GM19395 (cell line): Measurements from ENCODE around the gene CCDC192.

ENCODE experiments used
- ATAC-seq: cut with Tn5 transposase; IDR thresholded peaks from one replicate; pipeline ENCODE4 v1.9.1; 2021; ENCODE audit warnings: mild to moderate bottlenecking, moderate library complexity; ENCODE audit not compliant: unreplicated experiment

Gene CCDC192

GRCh38 chr5:127943061-127943371, 239.8 kb downstream of the CCDC192 start:
- ATAC-seq: peak; percentile 72

- ATAC-seq: no peak
Observed at GRCh38 chr5:127944125-127944524, 240.9 kb downstream of the CCDC192 start.

- ATAC-seq: no peak
Observed at GRCh38 chr5:127947941-127948340, 244.8 kb downstream of the CCDC192 start.

- no peak for ATAC-seq
Observed at GRCh38 chr5:127950707-127951391, 247.7 kb downstream of the CCDC192 start.

GRCh38 chr5:127951791-127952190, 248.6 kb downstream of the CCDC192 start:
- no peak for ATAC-seq

- no peak for ATAC-seq
Observed at GRCh38 chr5:127957183-127957582, 254.0 kb downstream of the CCDC192 start.

- ATAC-seq: no peak
Observed at GRCh38 chr5:127957701-127958239, 254.6 kb downstream of the CCDC192 start.

- no peak for ATAC-seq
Observed at GRCh38 chr5:127958421-127959011, 255.3 kb downstream of the CCDC192 start.

- no peak for ATAC-seq
Observed at GRCh38 chr5:127959152-127959764, 256.1 kb downstream of the CCDC192 start.

- no peak for ATAC-seq
Observed at GRCh38 chr5:127960270-127960691, 257.1 kb downstream of the CCDC192 start.

GRCh38 chr5:127961006-127961762, 258.0 kb downstream of the CCDC192 start:
- ATAC-seq: no peak

- ATAC-seq: no peak
Observed at GRCh38 chr5:127961763-127962145, 258.6 kb downstream of the CCDC192 start.

- no peak for ATAC-seq
Observed at GRCh38 chr5:127962491-127962890, 259.3 kb downstream of the CCDC192 start.

GRCh38 chr5:127963233-127963632, 260.0 kb downstream of the CCDC192 start:
- no peak for ATAC-seq

- no peak for ATAC-seq
Observed at GRCh38 chr5:127963931-127964330, 260.7 kb downstream of the CCDC192 start.

- no peak for ATAC-seq
Observed at GRCh38 chr5:127967323-127967982, 264.3 kb downstream of the CCDC192 start.

- no peak for ATAC-seq
Observed at GRCh38 chr5:127967983-127968592, 264.9 kb downstream of the CCDC192 start.

- no peak for ATAC-seq
Observed at GRCh38 chr5:127969002-127969401, 265.8 kb downstream of the CCDC192 start.

GRCh38 chr5:127969651-127970050, 266.5 kb downstream of the CCDC192 start:
- no peak for ATAC-seq

- ATAC-seq: no peak
Observed at GRCh38 chr5:127970081-127970480, 266.9 kb downstream of the CCDC192 start.
